ENCODE results near the gene ABCD3.

GRCh38 chr1:94456736-94457135 lies 38.5 kb downstream of the ABCD3 start:
- TF ChIP-seq REST (tag by site-specific recombination; IDR thresholded peaks at IDR 0.05) (no peak), CTCF (tag by site-specific recombination; IDR thresholded peaks at IDR 0.05) (no peak), ZBTB17 (tag by site-specific recombination; IDR thresholded peaks at IDR 0.05) (no peak), ZNF792 (tag by site-specific recombination; IDR thresholded peaks at IDR 0.05) (no peak)
